ENCODE results near the gene SYDE1.

GRCh38 chr19:15123900-15124299 is 16.7 kb downstream of the SYDE1 start:
- TF ChIP-seq EZH2 (IDR thresholded peaks at IDR 0.05; ENCODE audit: borderline replicate concordance, low read length) (no peak), CTCF (conservative IDR thresholded peaks at IDR 0.05 in 1 of 2, IDR thresholded peaks at IDR 0.05 in 1 of 2; ENCODE audit: extremely low read depth in 1 of 2, insufficient read depth in 1 of 2, low read depth in 1 of 2, low read length in 2 of 2) (no peak)

Data from mammary epithelial cell (primary cell).